ENCODE data around the gene PLCB3.

Gene PLCB3

GRCh38 chr11:64251016-64251752 lies at the start of gene PLCB3:
Gene PLCB3, plus strand, starts transcription at chr11:64251530. Its CDS starts 120 bp downstream, at chr11:64251650.
- peak; percentile 48 for DNase-seq
- in situ Hi-C loops (cut with HindIII; ENCODE audit: low pct_ligation_motif_present, low pct_unique_long_range_greater_than_20kb, low sequenced_read_pairs): no loop called here

DNA sequence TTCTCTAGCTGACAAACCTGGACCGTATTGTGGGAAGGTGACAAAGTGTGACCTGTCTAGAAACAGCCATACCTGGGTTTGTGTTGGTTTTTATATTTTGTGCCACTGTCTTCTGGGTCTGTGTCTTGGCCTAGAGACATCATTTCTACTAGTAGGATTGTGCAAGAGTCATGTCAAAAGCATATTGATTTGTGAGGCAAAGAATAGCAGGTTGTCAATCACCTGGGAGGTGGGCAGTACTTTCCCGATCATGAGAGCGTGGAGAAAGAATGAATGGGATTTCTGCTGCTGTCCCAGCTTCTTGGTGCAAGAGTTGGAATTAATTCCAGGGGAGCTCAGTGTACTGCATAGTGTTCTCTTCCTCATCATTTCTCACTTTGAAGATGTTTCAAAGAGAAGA lies 49.8 kb upstream of the PLCB3 start:
- in situ Hi-C loops (cut with HindIII; ENCODE audit: low pct_ligation_motif_present, low pct_unique_long_range_greater_than_20kb, low sequenced_read_pairs): no loop called here

DNA sequence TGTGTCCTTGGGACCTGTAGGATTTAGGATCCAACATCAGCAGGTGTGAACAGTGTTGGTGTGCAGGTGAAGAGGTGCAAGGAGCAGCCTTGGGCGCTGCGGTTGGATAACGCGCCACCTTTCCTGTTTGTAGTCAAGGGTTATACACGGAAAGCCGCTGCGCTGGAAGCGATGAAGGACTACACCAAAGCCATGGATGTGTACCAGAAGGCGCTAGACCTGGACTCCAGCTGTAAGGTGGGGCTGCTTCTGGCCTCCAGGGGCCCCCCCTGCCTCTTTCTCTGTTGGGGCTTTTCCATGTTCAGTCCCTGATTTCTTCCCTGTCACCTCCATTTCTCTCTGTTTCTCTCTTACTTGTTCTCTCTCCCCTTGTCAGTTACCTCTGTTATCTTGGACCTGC lies 48.3 kb upstream of the PLCB3 start:
- no peak for DNase-seq
- in situ Hi-C loops (cut with HindIII; ENCODE audit: low pct_ligation_motif_present, low pct_unique_long_range_greater_than_20kb, low sequenced_read_pairs): no loop called here

More for the DNA sequence above, 49.8 kb upstream of the PLCB3 start:
- DNase-seq: no peak

GRCh38 chr11:64203421-64204079 lies 47.8 kb upstream of the PLCB3 start:
- DNase-seq: no peak
- in situ Hi-C loops (cut with HindIII; ENCODE audit: low pct_ligation_motif_present, low pct_unique_long_range_greater_than_20kb, low sequenced_read_pairs): no loop called here

- no peak for DNase-seq
- in situ Hi-C loops (cut with HindIII; ENCODE audit: low pct_ligation_motif_present, low pct_unique_long_range_greater_than_20kb, low sequenced_read_pairs): no loop called here
Observed at GRCh38 chr11:64204080-64204440, 47.3 kb upstream of the PLCB3 start.

GRCh38 chr11:64204464-64204989 lies 46.8 kb upstream of the PLCB3 start:
- peak; percentile 88 for DNase-seq
- in situ Hi-C loops (cut with HindIII; ENCODE audit: low pct_ligation_motif_present, low pct_unique_long_range_greater_than_20kb, low sequenced_read_pairs): no loop called here

- DNase-seq: no peak
- in situ Hi-C loops (cut with HindIII; ENCODE audit: low pct_ligation_motif_present, low pct_unique_long_range_greater_than_20kb, low sequenced_read_pairs): no loop called here
Observed at GRCh38 chr11:64206457-64207255, 44.7 kb upstream of the PLCB3 start, which contains the start of gene FERMT3. Gene FERMT3, plus strand, starts transcription at chr11:64206721. Its CDS starts 644 bp downstream, at chr11:64207365.

- no peak for DNase-seq
- in situ Hi-C loops (cut with HindIII; ENCODE audit: low pct_ligation_motif_present, low pct_unique_long_range_greater_than_20kb, low sequenced_read_pairs): no loop called here
Observed at GRCh38 chr11:64207256-64208085, 43.9 kb upstream of the PLCB3 start.

DNA sequence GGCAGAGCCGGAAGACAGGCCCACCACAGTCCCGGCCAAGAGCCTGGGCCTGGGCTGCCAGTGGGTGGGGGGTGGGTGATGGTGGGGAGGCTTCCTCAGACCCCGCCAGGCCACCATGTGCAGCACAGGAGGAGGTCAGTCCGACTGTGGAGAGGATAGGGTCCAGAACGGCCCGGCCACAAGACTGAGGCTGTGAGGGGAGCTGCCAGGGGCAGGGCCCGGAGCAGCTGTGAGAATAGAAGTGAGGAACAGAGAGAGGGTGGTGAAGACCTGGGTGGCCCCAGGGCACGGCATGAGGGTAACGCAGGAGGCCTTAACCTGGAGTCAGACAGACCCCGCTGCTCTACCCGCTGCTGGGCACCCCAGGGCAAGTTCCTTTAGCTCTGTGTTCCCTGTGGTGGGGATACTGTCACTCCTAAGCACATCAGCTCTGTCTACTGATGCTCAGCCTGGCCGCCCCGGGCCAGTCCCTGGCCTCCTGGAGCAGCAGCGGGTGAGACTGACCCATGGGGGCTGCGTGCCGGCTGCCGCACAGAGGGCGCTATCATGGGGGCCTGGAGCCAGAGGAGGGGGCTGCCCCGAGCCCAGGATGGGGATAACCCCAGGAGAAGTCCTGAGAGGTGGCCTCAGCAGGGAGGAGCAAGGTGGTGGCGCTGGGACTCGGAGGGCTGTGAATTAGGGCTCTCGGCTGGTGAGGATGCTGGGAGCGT lies 43.1 kb upstream of the PLCB3 start:
- in situ Hi-C loops (cut with HindIII; ENCODE audit: low pct_ligation_motif_present, low pct_unique_long_range_greater_than_20kb, low sequenced_read_pairs): no loop called here
- no peak for DNase-seq

DNA sequence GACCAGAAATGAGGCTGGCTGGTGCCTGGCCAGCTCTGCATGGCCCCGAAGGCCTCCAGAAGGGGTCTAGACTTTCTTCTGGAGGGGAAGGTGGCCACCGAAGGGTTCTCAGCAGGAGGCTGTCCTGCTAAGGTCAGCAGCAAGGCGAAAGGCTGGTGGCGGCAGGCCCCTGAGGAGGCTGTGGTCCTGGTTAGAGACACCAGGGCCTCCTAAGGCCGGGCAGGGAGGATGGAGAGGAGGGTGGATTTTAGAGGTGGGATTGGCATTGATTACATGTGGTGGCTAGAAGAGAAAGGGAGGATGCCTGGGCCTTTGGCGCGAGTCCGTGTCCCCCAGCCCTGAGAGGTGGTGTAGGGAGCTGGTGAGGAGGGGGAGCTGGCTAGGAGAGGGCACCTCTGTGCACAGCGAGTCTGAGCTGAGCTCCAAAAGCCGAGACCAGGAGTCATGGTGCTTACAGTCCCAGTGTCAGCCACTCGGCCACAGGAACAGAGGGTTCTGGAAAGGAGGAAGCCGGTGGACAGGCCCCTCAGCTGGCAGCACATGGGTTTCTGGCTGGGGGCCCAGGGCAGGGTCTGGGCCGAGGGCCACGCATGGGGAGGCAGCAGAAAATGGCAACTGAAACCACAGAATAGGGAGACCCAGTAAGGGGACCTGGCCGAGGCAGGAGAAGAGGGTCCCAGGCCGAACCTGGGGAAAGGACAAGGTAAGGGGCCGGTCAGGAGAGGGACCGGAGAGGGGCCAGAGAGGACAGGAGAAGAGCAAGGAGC lies 42.4 kb upstream of the PLCB3 start:
- no peak for DNase-seq
- in situ Hi-C loops (cut with HindIII; ENCODE audit: low pct_ligation_motif_present, low pct_unique_long_range_greater_than_20kb, low sequenced_read_pairs): no loop called here

GRCh38 chr11:64209563-64209843 lies 41.8 kb upstream of the PLCB3 start:
- in situ Hi-C loops (cut with HindIII; ENCODE audit: low pct_ligation_motif_present, low pct_unique_long_range_greater_than_20kb, low sequenced_read_pairs): no loop called here
- no peak for DNase-seq

DNA sequence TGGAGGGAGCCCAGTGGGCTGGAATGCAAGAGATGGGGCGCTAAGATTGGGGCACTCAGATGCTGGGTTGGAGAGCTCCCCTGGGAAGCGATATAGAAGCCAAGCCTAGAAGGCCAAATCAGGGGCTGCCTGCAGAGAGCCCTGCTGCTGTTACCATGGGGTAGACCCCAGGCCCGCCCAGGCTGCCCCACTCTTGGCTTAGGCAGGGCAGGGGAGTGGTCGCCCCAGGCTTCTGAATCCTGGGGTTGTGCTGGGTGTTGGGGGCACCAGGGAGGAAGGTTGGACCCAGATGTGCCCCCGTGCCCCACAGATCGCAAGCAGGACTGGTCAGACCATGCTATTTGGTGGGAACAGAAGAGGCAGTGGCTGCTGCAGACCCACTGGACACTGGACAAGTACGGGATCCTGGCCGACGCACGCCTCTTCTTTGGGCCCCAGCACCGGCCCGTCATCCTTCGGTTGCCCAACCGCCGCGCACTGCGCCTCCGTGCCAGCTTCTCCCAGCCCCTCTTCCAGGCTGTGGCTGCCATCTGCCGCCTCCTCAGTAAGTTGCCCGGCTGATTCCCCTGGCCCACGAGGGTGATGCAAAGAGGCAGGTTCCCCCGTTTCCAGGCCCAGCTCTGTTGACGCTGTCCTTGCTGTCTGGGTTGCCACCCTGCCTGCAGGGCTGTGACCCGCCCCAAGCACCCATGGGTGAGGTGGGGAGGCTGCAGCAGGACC lies 40.9 kb upstream of the PLCB3 start:
- in situ Hi-C loops (cut with HindIII; ENCODE audit: low pct_ligation_motif_present, low pct_unique_long_range_greater_than_20kb, low sequenced_read_pairs): no loop called here
- no peak for DNase-seq

DNA sequence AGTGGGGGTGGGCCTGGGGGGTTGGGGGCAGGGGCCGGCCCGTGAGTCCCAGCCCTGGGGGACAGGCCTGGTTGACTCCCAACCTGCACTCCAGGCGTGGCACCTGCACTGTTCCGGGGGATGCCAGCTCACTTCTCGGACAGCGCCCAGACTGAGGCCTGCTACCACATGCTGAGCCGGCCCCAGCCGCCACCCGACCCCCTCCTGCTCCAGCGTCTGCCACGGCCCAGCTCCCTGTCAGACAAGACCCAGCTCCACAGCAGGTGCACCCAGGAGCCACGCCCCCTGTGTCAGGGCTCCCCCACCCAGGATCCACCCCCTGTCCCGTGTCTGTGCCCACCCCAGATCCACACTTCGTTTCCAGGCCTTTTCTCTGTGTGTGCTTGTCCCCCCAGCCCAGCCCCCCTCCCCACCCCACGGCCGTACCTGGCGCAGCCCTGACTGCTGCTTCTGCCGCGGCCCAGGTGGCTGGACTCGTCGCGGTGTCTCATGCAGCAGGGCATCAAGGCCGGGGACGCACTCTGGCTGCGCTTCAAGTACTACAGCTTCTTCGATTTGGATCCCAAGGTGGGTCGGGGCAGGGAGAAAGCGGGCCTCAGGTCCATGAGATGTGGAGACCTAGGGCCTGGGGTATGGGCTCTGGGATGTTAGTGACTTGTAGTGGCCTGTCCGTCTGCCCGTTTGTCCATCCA lies 40.0 kb upstream of the PLCB3 start:
- DNase-seq: no peak
- in situ Hi-C loops (cut with HindIII; ENCODE audit: low pct_ligation_motif_present, low pct_unique_long_range_greater_than_20kb, low sequenced_read_pairs): no loop called here

DNA sequence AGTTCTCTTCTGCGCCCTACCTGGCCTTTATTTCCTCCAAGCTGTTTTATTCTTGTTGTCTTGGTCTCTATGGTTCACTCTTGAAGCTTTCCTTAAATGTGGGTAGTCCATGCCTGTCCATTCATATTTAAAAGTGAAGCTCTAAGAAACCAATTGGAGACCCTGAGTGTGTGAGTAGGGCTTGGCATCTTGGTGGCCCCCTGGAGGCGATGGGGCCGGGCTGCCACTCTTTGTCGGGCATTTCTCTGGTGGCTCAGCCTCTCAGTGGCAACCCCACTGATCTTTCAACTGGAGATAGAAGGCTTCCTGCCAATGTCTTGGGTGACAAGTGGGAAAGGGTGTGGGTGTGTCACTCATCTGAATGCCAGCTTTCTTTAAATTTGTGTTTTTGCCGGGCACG lies 34.5 kb upstream of the PLCB3 start:
- in situ Hi-C loops (cut with HindIII; ENCODE audit: low pct_ligation_motif_present, low pct_unique_long_range_greater_than_20kb, low sequenced_read_pairs): no loop called here
- no peak for DNase-seq

- in situ Hi-C loops (cut with HindIII; ENCODE audit: low pct_ligation_motif_present, low pct_unique_long_range_greater_than_20kb, low sequenced_read_pairs): no loop called here
- DNase-seq: no peak
Observed at GRCh38 chr11:64218628-64219353, 32.5 kb upstream of the PLCB3 start.

DNA sequence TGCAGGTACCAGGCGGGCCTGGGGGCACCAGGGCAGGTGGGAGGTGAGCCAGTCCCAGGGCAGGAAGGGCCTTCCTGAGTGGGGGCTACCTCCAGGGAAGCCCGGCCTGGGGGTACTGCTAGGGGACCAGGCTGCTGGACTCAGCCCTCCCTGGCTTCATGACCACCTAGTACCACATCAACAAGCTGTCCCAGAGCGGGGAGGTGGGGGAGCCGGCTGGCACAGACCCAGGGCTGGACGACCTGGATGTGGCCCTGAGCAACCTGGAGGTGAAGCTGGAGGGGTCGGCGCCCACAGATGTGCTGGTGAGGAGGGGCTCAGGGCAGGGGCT lies 32.0 kb upstream of the PLCB3 start:
- no peak for DNase-seq
- in situ Hi-C loops (cut with HindIII; ENCODE audit: low pct_ligation_motif_present, low pct_unique_long_range_greater_than_20kb, low sequenced_read_pairs): no loop called here

All from ACHN (cell line).